ENCODE results near the gene RNF111. TPM values are rescaled to one million over a fixed set of nuclear protein-coding genes. Genes with fewer than 3 reads are reported as not detected.
A peak's percentile ranks its signal among the peaks of the same experiment; 100 is the strongest.

The RNF111 gene
- total RNA-seq, 4 donors from 2014 or later: 16.1 to 93.1 (median 25.3) TPM

DNA sequence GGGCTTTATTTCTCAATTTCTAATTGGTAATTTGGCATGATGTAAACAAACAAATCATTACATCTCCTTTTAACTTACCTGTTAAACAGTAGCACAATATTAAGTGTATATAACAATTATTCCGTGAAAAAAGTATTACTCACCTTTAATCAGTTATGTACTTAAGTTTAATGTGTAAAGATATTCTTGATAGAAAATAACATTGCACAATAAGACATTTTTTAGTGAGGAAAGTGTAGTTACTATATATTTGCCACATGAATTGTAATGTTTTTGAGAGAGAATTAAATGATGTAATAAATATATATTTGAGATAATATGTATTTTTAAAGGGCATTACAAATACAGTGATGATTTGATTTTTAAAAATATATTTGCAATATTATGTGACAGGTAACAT, 106.6 kb downstream of the RNF111 start:
- TF ChIP-seq POLR2A (IDR thresholded peaks at IDR 0.05) (no peak), EP300 (IDR thresholded peaks at IDR 0.05; ENCODE audit: low read depth) (no peak), POLR2AphosphoS5 (IDR thresholded peaks at IDR 0.05) (no peak)
- TF ChIP-seq, protein P1, sequence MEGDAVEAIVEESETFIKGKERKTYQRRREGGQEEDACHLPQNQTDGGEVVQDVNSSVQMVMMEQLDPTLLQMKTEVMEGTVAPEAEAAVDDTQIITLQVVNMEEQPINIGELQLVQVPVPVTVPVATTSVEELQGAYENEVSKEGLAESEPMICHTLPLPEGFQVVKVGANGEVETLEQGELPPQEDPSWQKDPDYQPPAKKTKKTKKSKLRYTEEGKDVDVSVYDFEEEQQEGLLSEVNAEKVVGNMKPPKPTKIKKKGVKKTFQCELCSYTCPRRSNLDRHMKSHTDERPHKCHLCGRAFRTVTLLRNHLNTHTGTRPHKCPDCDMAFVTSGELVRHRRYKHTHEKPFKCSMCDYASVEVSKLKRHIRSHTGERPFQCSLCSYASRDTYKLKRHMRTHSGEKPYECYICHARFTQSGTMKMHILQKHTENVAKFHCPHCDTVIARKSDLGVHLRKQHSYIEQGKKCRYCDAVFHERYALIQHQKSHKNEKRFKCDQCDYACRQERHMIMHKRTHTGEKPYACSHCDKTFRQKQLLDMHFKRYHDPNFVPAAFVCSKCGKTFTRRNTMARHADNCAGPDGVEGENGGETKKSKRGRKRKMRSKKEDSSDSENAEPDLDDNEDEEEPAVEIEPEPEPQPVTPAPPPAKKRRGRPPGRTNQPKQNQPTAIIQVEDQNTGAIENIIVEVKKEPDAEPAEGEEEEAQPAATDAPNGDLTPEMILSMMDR (IDR thresholded peaks at IDR 0.05): no peak
- no peaks in the 10 kb centered on the region for H3K27me3 ChIP-seq
- no peak overlapping the region for H3K4me3 ChIP-seq
- no peaks in the 10 kb centered on the region for H3K9me3 ChIP-seq
- DNase-seq: no peak
- in situ Hi-C loops (cut with MboI; ENCODE audit: low pct_ligation_motif_present in 1 of 4, low pct_unique_long_range_greater_than_20kb in 1 of 4, low sequenced_read_pairs in 3 of 4) (no loop called here), intact Hi-C loops (cut with DNase I; ENCODE audit: low total_unique reads) (no loop called here)
- WGBS, 2 donors (ENCODE audit: low coverage in 1 of 2): 95 to 100% methylated on average over 1 of the region's 1 CpG
- no peaks in the 10 kb centered on the region for H3K4me1 ChIP-seq
- H3K36me3 ChIP-seq: peaks cover 0 to 52% (median 25%) of the 10 kb centered on the region in 4 donors
- H3K27ac ChIP-seq: no peak overlapping the region

DNA sequence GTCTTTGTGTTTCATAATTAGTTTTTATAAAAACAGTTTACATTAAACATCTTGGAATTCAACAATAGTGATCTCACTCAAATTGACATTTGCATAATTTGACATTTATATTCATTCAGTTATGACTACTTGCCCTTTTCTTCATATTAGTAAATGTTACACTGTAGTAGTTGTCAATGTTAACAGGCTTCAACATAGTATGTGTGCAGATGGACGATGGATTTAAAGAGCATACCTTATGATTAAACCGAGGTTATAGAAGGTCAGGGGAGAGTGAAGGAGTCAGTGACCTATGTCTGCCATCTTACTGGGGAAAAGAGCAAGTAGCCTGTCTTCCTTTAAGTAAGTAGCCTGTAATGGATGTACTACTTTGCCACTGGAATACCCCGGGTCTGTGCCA, 109.0 kb downstream of the RNF111 start:
- H3K4me1 ChIP-seq: no peaks in the 10 kb centered on the region
- no peak overlapping the region for H3K4me3 ChIP-seq
- no peaks in the 10 kb centered on the region for H3K9me3 ChIP-seq
- no peak for TF ChIP-seq POLR2AphosphoS5 (IDR thresholded peaks at IDR 0.05)
- TF ChIP-seq EP300 (IDR thresholded peaks at IDR 0.05; ENCODE audit: low read depth): no peak
- TF ChIP-seq POLR2A (IDR thresholded peaks at IDR 0.05): no peak
- TF ChIP-seq, protein P1 (IDR thresholded peaks at IDR 0.05): no peak
- H3K27ac ChIP-seq: no peak overlapping the region
- DNase-seq: no peak
- 75 to 80% methylated on average over 3 of the region's 3 CpGs for WGBS, 2 donors (ENCODE audit: low coverage in 1 of 2)
- no peaks in the 10 kb centered on the region for H3K27me3 ChIP-seq
- H3K36me3 ChIP-seq: peaks cover 0 to 39% (median 16%) of the 10 kb centered on the region in 4 donors
- in situ Hi-C loops (cut with MboI; ENCODE audit: low pct_ligation_motif_present in 1 of 4, low pct_unique_long_range_greater_than_20kb in 1 of 4, low sequenced_read_pairs in 3 of 4): no loop called here
- intact Hi-C loops (cut with DNase I; ENCODE audit: low total_unique reads): no loop called here

DNA sequence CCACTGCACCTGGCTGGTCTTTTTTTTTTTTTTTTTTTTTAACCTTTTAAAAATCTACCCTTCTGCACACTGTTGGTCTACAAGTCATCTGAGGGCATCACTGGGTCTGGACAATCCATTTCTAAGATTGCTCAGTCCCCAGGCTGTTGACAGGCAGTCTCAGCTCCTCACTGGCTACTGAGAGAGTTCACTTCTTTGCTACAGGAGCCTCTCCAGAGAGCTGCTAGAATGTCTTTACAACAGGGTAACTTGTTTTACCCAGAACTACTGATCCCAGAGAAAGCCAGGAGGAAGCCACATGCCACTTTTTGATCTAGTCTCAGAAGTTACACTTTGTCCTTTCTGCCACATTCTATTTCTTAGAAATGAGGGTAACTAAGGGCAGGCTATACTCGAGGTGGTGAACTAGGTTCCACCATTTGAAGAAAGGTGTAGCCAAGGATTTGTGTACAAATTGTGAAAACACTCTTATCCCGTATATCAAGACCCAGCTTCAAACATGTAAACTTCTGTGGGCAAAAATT, 111.8 kb downstream of the RNF111 start:
- no peak for TF ChIP-seq POLR2A (IDR thresholded peaks at IDR 0.05)
- TF ChIP-seq, protein P1 (IDR thresholded peaks at IDR 0.05): no peak
- TF ChIP-seq POLR2AphosphoS5 (IDR thresholded peaks at IDR 0.05): no peak
- no peak for TF ChIP-seq EP300 (IDR thresholded peaks at IDR 0.05; ENCODE audit: low read depth)
- no peak for DNase-seq
- peaks cover 0 to under 1% (median 0%) of the 10 kb centered on the region in 4 donors for H3K4me1 ChIP-seq
- in situ Hi-C loops (cut with MboI; ENCODE audit: low pct_ligation_motif_present in 1 of 4, low pct_unique_long_range_greater_than_20kb in 1 of 4, low sequenced_read_pairs in 3 of 4): no loop called here
- H3K36me3 ChIP-seq: peaks cover 0 to 22% (median 10%) of the 10 kb centered on the region in 4 donors
- H3K27ac ChIP-seq: no peak overlapping the region
- 65 to 73% methylated on average over 2 of the region's 2 CpGs for WGBS, 2 donors (ENCODE audit: low coverage in 1 of 2)
- H3K27me3 ChIP-seq: no peaks in the 10 kb centered on the region
- intact Hi-C loops (cut with DNase I; ENCODE audit: low total_unique reads): no loop called here
- no peak overlapping the region for H3K4me3 ChIP-seq
- H3K9me3 ChIP-seq: no peaks in the 10 kb centered on the region

DNA sequence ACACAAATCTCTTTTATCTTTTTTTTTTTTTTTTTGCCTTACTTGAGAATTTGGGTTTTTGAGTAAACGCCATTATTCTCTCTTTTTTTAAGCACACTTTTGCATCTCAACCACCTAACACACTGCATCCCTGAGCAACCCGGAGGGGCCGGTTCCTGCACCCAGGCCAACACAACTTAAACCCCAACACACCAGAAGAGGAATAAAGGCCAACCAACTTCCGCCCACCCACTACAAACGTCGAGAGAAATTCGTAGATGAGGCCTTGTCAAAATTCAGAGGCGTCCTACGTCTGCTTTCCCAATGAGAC, 117.1 kb downstream of the RNF111 start:
- H3K27me3 ChIP-seq: no peaks in the 10 kb centered on the region
- no peaks in the 10 kb centered on the region for H3K9me3 ChIP-seq
- in situ Hi-C loops (cut with MboI; ENCODE audit: low pct_ligation_motif_present in 1 of 4, low pct_unique_long_range_greater_than_20kb in 1 of 4, low sequenced_read_pairs in 3 of 4): loop anchor here in 1 of 4 donors (10.0 kb wide), 1 partner anchor 120 kb away; the partner anchor contains the start of gene RNF111
- H3K27ac ChIP-seq: peak overlapping the region; percentile 36 to 75 (median 65)
- H3K4me1 ChIP-seq: peaks cover 0 to 20% (median 0%) of the 10 kb centered on the region in 4 donors
- H3K4me3 ChIP-seq: peak overlapping the region; percentile 19 to 74 (median 64)
- 0 to 1% methylated on average over 8 to 9 of the region's 9 CpGs for WGBS, 2 donors (ENCODE audit: low coverage in 1 of 2)
- TF ChIP-seq POLR2A (IDR thresholded peaks at IDR 0.05) (no peak), EP300 (IDR thresholded peaks at IDR 0.05; ENCODE audit: low read depth) (no peak), POLR2AphosphoS5 (IDR thresholded peaks at IDR 0.05) (no peak)
- TF ChIP-seq, protein P1 (IDR thresholded peaks at IDR 0.05): no peak
- DNase-seq: peak; percentile 13
- intact Hi-C loops (cut with DNase I; ENCODE audit: low total_unique reads): no loop called here
- H3K36me3 ChIP-seq: no peaks in the 10 kb centered on the region
